ENCODE results near the gene NDUFAB1. TPM values are rescaled to one million over a fixed set of nuclear protein-coding genes. Genes with fewer than 3 reads are reported as not detected.

The NDUFAB1 gene
- total and polyA plus RNA-seq, 2 of the 13 experiments (the other 11 are each of a cell fraction or from before 2014, with no cell fraction given) = 221 to 601 TPM

GRCh38 chr16:23537390-23537789, 58.7 kb downstream of the NDUFAB1 start (continued):
- no peak for TF ChIP-seq ZMAT5 (CRISPR knock-in tag; IDR thresholded peaks at IDR 0.05; ENCODE audit: borderline replicate concordance, low read depth)
- TF ChIP-seq GATAD2A (CRISPR knock-in tag; IDR thresholded peaks at IDR 0.05) = peak; percentile 89
- no peak for TF ChIP-seq ZNF652 (CRISPR knock-in tag; IDR thresholded peaks at IDR 0.05; ENCODE audit: borderline replicate concordance, low read depth)
- TF ChIP-seq BORCS8-MEF2B (CRISPR knock-in tag; IDR thresholded peaks at IDR 0.05) = no peak
- TF ChIP-seq NFE2 (CRISPR knock-in tag; IDR thresholded peaks at IDR 0.05) = no peak
- TF ChIP-seq REPIN1 (CRISPR knock-in tag; IDR thresholded peaks at IDR 0.05; ENCODE audit: borderline replicate concordance, low read depth) = no peak
- TF ChIP-seq ATM (IDR thresholded peaks at IDR 0.05; ENCODE audit: borderline replicate concordance) = no peak
- TF ChIP-seq NFRKB (IDR thresholded peaks at IDR 0.05) = no peak
- no peak for TF ChIP-seq NFKBIZ (CRISPR knock-in tag; IDR thresholded peaks at IDR 0.05)
- peak; percentile 48 for TF ChIP-seq IKZF5 (CRISPR knock-in tag; IDR thresholded peaks at IDR 0.05)
- TF ChIP-seq ZNF460 (CRISPR knock-in tag; IDR thresholded peaks at IDR 0.05; ENCODE audit: borderline replicate concordance) = no peak
- peak; percentile 50 for TF ChIP-seq KAT8 (CRISPR knock-in tag; IDR thresholded peaks at IDR 0.05)
- no peak for TF ChIP-seq ZNF710 (CRISPR knock-in tag; IDR thresholded peaks at IDR 0.05; ENCODE audit: borderline replicate concordance)
- TF ChIP-seq RFXAP (CRISPR knock-in tag; IDR thresholded peaks at IDR 0.05; ENCODE audit: borderline replicate concordance) = no peak; the same call in 1 of the 2 replicates
- no peak for TF ChIP-seq PCBP1 (IDR thresholded peaks at IDR 0.05; ENCODE audit: borderline replicate concordance, low read depth, low read length)
- no peak for TF ChIP-seq ZNF234 (CRISPR knock-in tag; conservative IDR thresholded peaks at IDR 0.05)
- TF ChIP-seq ARHGAP35 (CRISPR knock-in tag; IDR thresholded peaks at IDR 0.05; ENCODE audit: borderline replicate concordance) = no peak
- TF ChIP-seq ZSCAN12 (CRISPR knock-in tag; IDR thresholded peaks at IDR 0.05) = no peak
- TF ChIP-seq MTA3 (CRISPR knock-in tag; IDR thresholded peaks at IDR 0.05) = no peak
- no peak for TF ChIP-seq POGK (CRISPR knock-in tag; conservative IDR thresholded peaks at IDR 0.05)
- no peak; the same call in 1 of the 2 replicates for TF ChIP-seq MNT (IDR thresholded peaks at IDR 0.05)
- TF ChIP-seq ZNF563 (CRISPR knock-in tag; IDR thresholded peaks at IDR 0.05) = no peak
- no peak for TF ChIP-seq ZNF83 (CRISPR knock-in tag; IDR thresholded peaks at IDR 0.05; ENCODE audit: borderline replicate concordance)

Data from HepG2 (cell line).